Omental fat pad (tissue), 4 donors: ENCODE data around the gene TNIP1. TPM values are rescaled to one million over a fixed set of nuclear protein-coding genes. Genes with fewer than 3 reads are reported as not detected.

Experiments used
- ATAC-seq: fragments of 150-250 bp; one replicate; pipeline ENCODE4 v1.9.1; 2016; ENCODE audit warnings: mild to moderate bottlenecking, moderate library complexity; ENCODE audit not compliant: low FRiP score
- DNase-seq: peaks from one replicate; pipeline ENCODE4 v3.0.0-alpha.2; 2019; ENCODE audit warnings: low spot score
- CTCF ChIP-seq, 3 donors: fragments of 450-650 bp; IDR thresholded peaks; one replicate each; pipeline ENCODE4 v1.5.1; 2016 to 2017; ENCODE audit warnings: antibody characterized with exemption in 3 of 3, mild to moderate bottlenecking in 3 of 3, moderate library complexity in 2 of 3
- total RNA-seq, 4 donors: library from RNA; depleted of rRNA; stranded (reverse); fragments of >200 nt; gene quantifications; one replicate each; pipeline ENCODE4 v1.1.0, GENCODE V29; 2016

The TNIP1 gene
- total RNA-seq, 4 donors from 2014 or later = 96.7 to 189 (median 149) TPM

GRCh38 chr5:151085517-151086041 lies 4.7 kb upstream of the TNIP1 start:
- DNase-seq (no peak), ATAC-seq (peak; percentile 56)
- TF ChIP-seq CTCF (IDR thresholded peaks at IDR 0.05) = no peak

- TF ChIP-seq CTCF (IDR thresholded peaks at IDR 0.05) = no peak
- DNase-seq = no peak
- ATAC-seq = no peak
Observed at GRCh38 chr5:151084363-151084762, 3.5 kb upstream of the TNIP1 start.

- no peak for TF ChIP-seq CTCF (IDR thresholded peaks at IDR 0.05)
- DNase-seq = no peak
- no peak for ATAC-seq
Observed at GRCh38 chr5:151083081-151083676, 2.3 kb upstream of the TNIP1 start.

- DNase-seq = no peak
- ATAC-seq = no peak
- TF ChIP-seq CTCF (IDR thresholded peaks at IDR 0.05) = no peak
Observed at GRCh38 chr5:151082282-151082902, 1.6 kb upstream of the TNIP1 start.

GRCh38 chr5:151081431-151082281 lies 822 bp upstream of the TNIP1 start:
- ATAC-seq (no peak), DNase-seq (no peak)
- TF ChIP-seq CTCF (IDR thresholded peaks at IDR 0.05) = no peak

GRCh38 chr5:151079838-151080612 lies 809 bp downstream of the TNIP1 start:
- ATAC-seq = no peak
- no peak for DNase-seq
- no peak for TF ChIP-seq CTCF (IDR thresholded peaks at IDR 0.05)
